Measurements from ENCODE around the gene UBL4A.
A peak's percentile ranks its signal among the peaks of the same experiment; 100 is the strongest.
"Not testable (repeated sequence)": the region's sequence is repeated elsewhere in the genome, so short reads cannot be mapped to it uniquely, and the experiment has no call there.

UBL4A gene

GRCh38 chrX:154507673-154508383 lies 21.4 kb upstream of the UBL4A start:
- no peak for DNase-seq

- no peak for DNase-seq
Measured at GRCh38 chrX:154506483-154507332, 20.3 kb upstream of the UBL4A start.

- no peak for DNase-seq
Measured at GRCh38 chrX:154505734-154506133, 19.3 kb upstream of the UBL4A start.

- no peak for DNase-seq
Measured at GRCh38 chrX:154502989-154503388, 16.6 kb upstream of the UBL4A start.

- no peak for DNase-seq
Measured at GRCh38 chrX:154502098-154502497, 15.7 kb upstream of the UBL4A start.

- DNase-seq: not testable (repeated sequence)
Measured at GRCh38 chrX:154501423-154501822, 15.0 kb upstream of the UBL4A start.

GRCh38 chrX:154496591-154497137 lies 10.2 kb upstream of the UBL4A start:
- not testable (repeated sequence) for DNase-seq

- no peak for DNase-seq
Measured at GRCh38 chrX:154495472-154495922, 9.1 kb upstream of the UBL4A start.

- no peak for DNase-seq
Measured at GRCh38 chrX:154494715-154495114, 8.3 kb upstream of the UBL4A start.

- peak; percentile 96 for DNase-seq
Measured at GRCh38 chrX:154490414-154491083, 4.1 kb upstream of the UBL4A start, which contains the start of gene SLC10A3. Gene SLC10A3, minus strand, starts transcription at chrX:154490629. Its CDS starts 1,689 bp downstream, at chrX:154488940.

- peak; percentile 14 for DNase-seq
Measured at GRCh38 chrX:154490021-154490413, 3.6 kb upstream of the UBL4A start.

- DNase-seq: no peak
Measured at GRCh38 chrX:154489182-154489581, 2.8 kb upstream of the UBL4A start.

GRCh38 chrX:154488336-154489075 lies 2.1 kb upstream of the UBL4A start:
- DNase-seq: no peak

GRCh38 chrX:154487518-154488290 lies 1.3 kb upstream of the UBL4A start:
- no peak for DNase-seq

GRCh38 chrX:154486052-154486395 lies 391 bp downstream of the UBL4A start:
- peak; percentile 20 for DNase-seq

GRCh38 chrX:154485150-154486051 lies 1.0 kb downstream of the UBL4A start:
- no peak for DNase-seq

- peak; percentile 38 for DNase-seq
Measured at GRCh38 chrX:154484255-154485149, 1.9 kb downstream of the UBL4A start.

GRCh38 chrX:154483325-154483724 lies 3.1 kb downstream of the UBL4A start:
- no peak for DNase-seq

GRCh38 chrX:154482786-154483185 lies 3.6 kb downstream of the UBL4A start:
- no peak for DNase-seq

All from CD4-positive, alpha-beta T cell treated with Interferon gamma for 1 hour (primary cell).